HCT116 (cell line): ENCODE measurements around the gene EDEM3.

Source experiments
- ATF3 ChIP-seq: IDR thresholded peaks from 2 replicates; pipeline ENCODE4 v1.6.1; 2012
- CTCF ChIP-seq, 3 experiments: fragments of 200-600 bp in 1 of 3; sonication (generic) in 1 of 3; IDR thresholded peaks in 2 of 3; conservative IDR thresholded peaks in 1 of 3; 2 replicates each; pipeline ENCODE4 v1.5.1; 2012 to 2017; ENCODE audit warnings: low read depth in 2 of 3, low read length in 2 of 3, antibody characterized with exemption in 1 of 3, borderline replicate concordance in 1 of 3, control low read depth in 1 of 3, mild to moderate bottlenecking in 1 of 3, mixed read lengths in 1 of 3, mixed run types in 1 of 3, moderate library complexity in 1 of 3; ENCODE audit not compliant: insufficient read depth in 1 of 3
- EZH2 ChIP-seq: fragments of 200-600 bp; sonication (generic); IDR thresholded peaks from 2 replicates; pipeline ENCODE4 v1.6.1; 2017; ENCODE audit warnings: antibody characterized with exemption, mixed run types
- FOSL1 ChIP-seq: IDR thresholded peaks from 2 replicates; pipeline ENCODE4 v1.6.1; 2012; ENCODE audit warnings: low read depth
- JUND ChIP-seq: IDR thresholded peaks from 2 replicates; pipeline ENCODE4 v1.6.1; 2012
- POLR2A ChIP-seq: IDR thresholded peaks from 2 replicates; pipeline ENCODE4 v1.7.0; 2011; ENCODE audit warnings: borderline replicate concordance; ENCODE audit not compliant: insufficient read depth, insufficient read length; ENCODE audit errors: extremely low read depth
- POLR2AphosphoS5 ChIP-seq: IDR thresholded peaks from 2 replicates; pipeline ENCODE4 v1.6.1; 2011; ENCODE audit warnings: mild to moderate bottlenecking, low read depth, low read length, moderate library complexity
- SIN3A ChIP-seq: IDR thresholded peaks from 2 replicates; pipeline ENCODE4 v1.6.1; 2012; ENCODE audit warnings: low read depth
- YY1 ChIP-seq: IDR thresholded peaks from 2 replicates; pipeline ENCODE4 v1.6.1; 2011; ENCODE audit warnings: low read length, low read depth, moderate library complexity, mild to moderate bottlenecking; ENCODE audit not compliant: insufficient replicate concordance; ENCODE audit errors: extremely low read depth

DNA sequence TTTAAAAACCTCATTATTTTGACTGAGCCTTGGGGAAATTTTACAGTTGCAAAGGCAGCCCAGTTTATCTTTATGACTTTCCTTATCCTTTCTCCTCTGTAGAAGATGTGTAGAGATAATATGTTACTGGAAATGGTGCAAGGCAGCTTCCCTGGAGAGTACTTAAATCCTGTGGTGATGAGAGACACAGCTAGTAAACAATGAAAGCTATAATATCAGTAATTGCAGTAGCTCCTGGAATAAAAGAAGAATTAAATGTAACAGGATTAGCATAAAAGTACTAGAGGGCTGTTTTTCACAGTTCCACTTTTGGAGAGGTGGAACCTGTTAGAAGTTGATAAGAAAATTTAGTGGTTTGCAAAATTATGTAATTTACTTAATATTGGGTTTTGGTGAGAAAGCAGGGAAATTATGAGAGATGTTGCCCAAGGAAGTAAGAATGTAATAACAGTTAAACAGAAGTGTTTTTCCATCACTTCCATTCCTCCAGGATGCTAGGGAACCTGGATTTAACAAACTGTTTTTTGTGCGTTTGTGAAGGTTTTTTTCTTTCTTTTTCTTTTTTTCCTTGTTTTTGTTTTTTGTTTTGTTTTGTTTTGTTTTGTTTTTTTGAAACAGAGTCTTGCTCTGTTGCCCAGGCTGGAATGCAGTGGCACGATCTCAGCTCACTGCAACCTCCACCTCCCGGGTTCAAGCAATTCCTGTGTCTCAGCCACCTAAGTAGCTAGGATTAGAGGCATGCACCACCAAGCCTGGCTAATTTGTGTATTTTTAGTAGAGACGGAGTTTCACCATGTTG is 15.7 kb upstream of the EDEM3 start:
- TF ChIP-seq POLR2A (no peak), CTCF (IDR thresholded peaks at IDR 0.05 in 2 of 3, conservative IDR thresholded peaks at IDR 0.05 in 1 of 3; ENCODE audit: borderline replicate concordance in 1 of 3, insufficient read depth in 1 of 3, low read depth in 2 of 3, low read length in 2 of 3) (no peak), SIN3A (no peak), ATF3 (no peak), POLR2AphosphoS5 (no peak), EZH2 (no peak), JUND (no peak), YY1 (no peak), FOSL1 (no peak)
